WTC11 (cell line): ENCODE results near the gene SLC19A2. TPM values are rescaled to one million over a fixed set of nuclear protein-coding genes. Genes with fewer than 3 reads are reported as not detected.

Experiments
- ATAC-seq: fragments of 200-7000 bp; cut with Tn5 transposase; 2 replicates; pipeline ENCODE4 v1.10.0; 2021; ENCODE audit warnings: mild to moderate bottlenecking, moderate library complexity
- CTCF ChIA-PET: fragments of 300-600 bp; sonication (Branson Sonifier 250); formaldehyde crosslinking; loops from one replicate; lab custom pipeline; 2021; ENCODE audit warnings: antibody characterized with exemption; lab: Charles Lee
- POLR2A ChIA-PET: fragments of 350-600 bp; sonication (Branson Sonifier 250); formaldehyde crosslinking; loops from one replicate; lab custom pipeline; 2021; ENCODE audit warnings: antibody characterized with exemption; lab: Charles Lee
- DNase-seq: peaks from one replicate; pipeline ENCODE4 v3.0.0; 2021; ENCODE audit warnings: low spot score
- H3K27ac Mint-ChIP-seq: 2 replicates; pipeline ENCODE4 v1.8.0; 2021; ENCODE audit warnings: mixed read lengths
- H3K27me3 Mint-ChIP-seq: 2 replicates; pipeline ENCODE4 v1.8.0; 2021; ENCODE audit warnings: low read depth, mild to moderate bottlenecking, moderate library complexity, mixed read lengths
- H3K36me3 Mint-ChIP-seq: 2 replicates; pipeline ENCODE4 v1.8.0; 2021; ENCODE audit warnings: mixed read lengths
- H3K4me1 Mint-ChIP-seq: 2 replicates; pipeline ENCODE4 v1.8.0; 2022; ENCODE audit warnings: mixed read lengths
- H3K4me3 Mint-ChIP-seq: 2 replicates; pipeline ENCODE4 v1.8.0; 2021; ENCODE audit warnings: mild to moderate bottlenecking, moderate library complexity, mixed read lengths
- H3K9me3 Mint-ChIP-seq: 2 replicates; pipeline ENCODE4 v1.8.0; 2021; ENCODE audit warnings: mixed read lengths
- CBFB ChIP-seq: sonication (generic); formaldehyde crosslinking; IDR thresholded peaks from 2 replicates; pipeline ENCODE4 v1.8.1; 2022; ENCODE audit warnings: mild to moderate bottlenecking, low read depth, missing genetic modification reagents
- CREM ChIP-seq: sonication (generic); formaldehyde crosslinking; IDR thresholded peaks from 2 replicates; pipeline ENCODE4 v1.8.1; 2022; ENCODE audit warnings: mild to moderate bottlenecking, missing genetic modification reagents, moderate library complexity
- ELF4 ChIP-seq: sonication (generic); formaldehyde crosslinking; IDR thresholded peaks from 2 replicates; pipeline ENCODE4 v1.8.1; 2022; ENCODE audit warnings: low read depth, mild to moderate bottlenecking, moderate library complexity, missing genetic modification reagents
- FOXP1 ChIP-seq: sonication (generic); formaldehyde crosslinking; IDR thresholded peaks from 2 replicates; pipeline ENCODE4 v1.8.0; 2022; ENCODE audit warnings: missing genetic modification reagents, mild to moderate bottlenecking, moderate library complexity, borderline replicate concordance
- GTF2I ChIP-seq: fragments of 250-450 bp; sonication (Bioruptor Pico); conservative IDR thresholded peaks from 2 replicates; pipeline ENCODE4 v1.4.0; 2021; ENCODE audit warnings: mild to moderate bottlenecking
- KAT7 ChIP-seq: sonication (generic); formaldehyde crosslinking; IDR thresholded peaks from 2 replicates; pipeline ENCODE4 v1.8.1; 2023; ENCODE audit warnings: missing genetic modification reagents, mild to moderate bottlenecking, borderline replicate concordance
- MYBL2 ChIP-seq: sonication (generic); formaldehyde crosslinking; IDR thresholded peaks from 2 replicates; pipeline ENCODE4 v1.8.1; 2023; ENCODE audit warnings: mild to moderate bottlenecking, moderate library complexity, missing genetic modification reagents
- NFYB ChIP-seq: sonication (generic); formaldehyde crosslinking; conservative IDR thresholded peaks from 2 replicates; pipeline ENCODE4 v1.8.0; 2022; ENCODE audit warnings: low read depth, missing genetic modification reagents
- SP1 ChIP-seq: sonication (generic); formaldehyde crosslinking; conservative IDR thresholded peaks from 2 replicates; pipeline ENCODE4 v1.8.1; 2022; ENCODE audit warnings: missing genetic modification reagents
- TCF7 ChIP-seq: sonication (generic); formaldehyde crosslinking; IDR thresholded peaks from 2 replicates; pipeline ENCODE4 v1.8.0; 2022; ENCODE audit warnings: mild to moderate bottlenecking, low read depth, missing genetic modification reagents, moderate library complexity
- TEAD1 ChIP-seq: sonication (generic); formaldehyde crosslinking; IDR thresholded peaks from 2 replicates; pipeline ENCODE4 v1.8.0; 2022; ENCODE audit warnings: mild to moderate bottlenecking, missing genetic modification reagents
- ZBTB21 ChIP-seq: sonication (generic); formaldehyde crosslinking; IDR thresholded peaks from 2 replicates; pipeline ENCODE4 v1.8.1; 2023; ENCODE audit warnings: mild to moderate bottlenecking, missing genetic modification reagents, borderline replicate concordance
- ZNF416 ChIP-seq: fragments of 250-450 bp; sonication (Bioruptor Pico); IDR thresholded peaks from 2 replicates; pipeline ENCODE4 v1.9.0; 2021; ENCODE audit warnings: mild to moderate bottlenecking, inconsistent platforms
- total RNA-seq: library from RNA; stranded (reverse); gene quantifications from 3 replicates; pipeline ENCODE4 v1.2.3, GENCODE V29; 2021
- TF ChIP-seq, protein P1 (sequence below): fragments of 250-450 bp; sonication (Bioruptor Pico); IDR thresholded peaks from 2 replicates; pipeline ENCODE4 v1.9.0; 2021; ENCODE audit warnings: mild to moderate bottlenecking
- TF ChIP-seq, protein P2 (sequence below): sonication (generic); formaldehyde crosslinking; IDR thresholded peaks from 2 replicates; pipeline ENCODE4 v1.8.0; 2022; ENCODE audit warnings: mild to moderate bottlenecking, missing genetic modification reagents
- TF ChIP-seq, protein P3 (sequence below): sonication (generic); formaldehyde crosslinking; IDR thresholded peaks from 2 replicates; pipeline ENCODE4 v1.8.0; 2022; ENCODE audit warnings: mild to moderate bottlenecking, missing genetic modification reagents
- TF ChIP-seq, protein P4 (sequence below): sonication (generic); formaldehyde crosslinking; IDR thresholded peaks from 2 replicates; pipeline ENCODE4 v1.8.1; 2023; ENCODE audit warnings: mild to moderate bottlenecking, missing genetic modification reagents
- TF ChIP-seq, protein P5 (sequence below): fragments of 200-600 bp; IDR thresholded peaks from 2 replicates; pipeline ENCODE4 v1.8.0; 2022; ENCODE audit warnings: antibody characterized with exemption
- TF ChIP-seq, protein P6 (sequence below): fragments of 250-450 bp; sonication (Bioruptor Pico); IDR thresholded peaks from 2 replicates; pipeline ENCODE4 v1.9.0; 2021; ENCODE audit warnings: moderate library complexity, mild to moderate bottlenecking, inconsistent platforms, borderline replicate concordance
- TF ChIP-seq, protein P7 (sequence below): sonication (generic); formaldehyde crosslinking; IDR thresholded peaks from 2 replicates; pipeline ENCODE4 v1.8.1; 2023; ENCODE audit warnings: mild to moderate bottlenecking, missing genetic modification reagents, moderate library complexity
- TF ChIP-seq, protein P8 (sequence below): sonication (generic); formaldehyde crosslinking; conservative IDR thresholded peaks from 2 replicates; pipeline ENCODE4 v1.8.1; 2022; ENCODE audit warnings: mild to moderate bottlenecking, missing genetic modification reagents

Gene SLC19A2
- total RNA-seq, 1 experiment from 2014 or later: 15.8 TPM

DNA sequence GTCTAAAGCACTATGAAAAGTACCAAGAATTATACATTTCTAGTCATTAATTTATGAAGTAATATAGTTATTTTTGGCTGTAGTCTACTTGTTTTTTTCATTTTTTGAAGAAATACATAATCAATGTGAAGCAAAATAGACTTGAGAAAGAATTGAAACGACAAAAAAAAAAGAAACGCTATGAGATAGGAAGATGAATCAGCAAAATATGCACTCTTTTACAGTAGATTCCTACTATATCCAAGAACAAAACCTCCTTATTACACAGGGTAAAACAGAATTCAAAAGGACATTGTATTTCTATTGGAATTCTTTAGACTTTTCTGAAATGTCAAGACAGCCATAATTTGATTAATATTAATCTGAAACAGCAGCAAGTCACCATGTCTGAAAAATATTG lies 32.8 kb downstream of the SLC19A2 start:
- peaks cover 13% of the 10 kb centered on the region for H3K9me3 Mint-ChIP-seq
- H3K4me3 Mint-ChIP-seq: no peak overlapping the region
- H3K4me1 Mint-ChIP-seq: peaks cover 7% of the 10 kb centered on the region
- DNase-seq: no peak
- ATAC-seq: no peak
- H3K27me3 Mint-ChIP-seq: no peaks in the 10 kb centered on the region; the same call in 1 of the 2 replicates
- POLR2A ChIA-PET: no interaction called here
- peaks cover 7% of the 10 kb centered on the region for H3K36me3 Mint-ChIP-seq
- TF ChIP-seq ZBTB21 (CRISPR knock-in tag): no peak
- TF ChIP-seq TCF7 (CRISPR knock-in tag): no peak
- TF ChIP-seq ZNF416 (CRISPR knock-in tag): no peak
- TF ChIP-seq, protein P1, sequence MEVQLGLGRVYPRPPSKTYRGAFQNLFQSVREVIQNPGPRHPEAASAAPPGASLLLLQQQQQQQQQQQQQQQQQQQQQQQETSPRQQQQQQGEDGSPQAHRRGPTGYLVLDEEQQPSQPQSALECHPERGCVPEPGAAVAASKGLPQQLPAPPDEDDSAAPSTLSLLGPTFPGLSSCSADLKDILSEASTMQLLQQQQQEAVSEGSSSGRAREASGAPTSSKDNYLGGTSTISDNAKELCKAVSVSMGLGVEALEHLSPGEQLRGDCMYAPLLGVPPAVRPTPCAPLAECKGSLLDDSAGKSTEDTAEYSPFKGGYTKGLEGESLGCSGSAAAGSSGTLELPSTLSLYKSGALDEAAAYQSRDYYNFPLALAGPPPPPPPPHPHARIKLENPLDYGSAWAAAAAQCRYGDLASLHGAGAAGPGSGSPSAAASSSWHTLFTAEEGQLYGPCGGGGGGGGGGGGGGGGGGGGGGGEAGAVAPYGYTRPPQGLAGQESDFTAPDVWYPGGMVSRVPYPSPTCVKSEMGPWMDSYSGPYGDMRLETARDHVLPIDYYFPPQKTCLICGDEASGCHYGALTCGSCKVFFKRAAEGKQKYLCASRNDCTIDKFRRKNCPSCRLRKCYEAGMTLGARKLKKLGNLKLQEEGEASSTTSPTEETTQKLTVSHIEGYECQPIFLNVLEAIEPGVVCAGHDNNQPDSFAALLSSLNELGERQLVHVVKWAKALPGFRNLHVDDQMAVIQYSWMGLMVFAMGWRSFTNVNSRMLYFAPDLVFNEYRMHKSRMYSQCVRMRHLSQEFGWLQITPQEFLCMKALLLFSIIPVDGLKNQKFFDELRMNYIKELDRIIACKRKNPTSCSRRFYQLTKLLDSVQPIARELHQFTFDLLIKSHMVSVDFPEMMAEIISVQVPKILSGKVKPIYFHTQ: no peak
- TF ChIP-seq KAT7 (CRISPR knock-in tag): no peak
- TF ChIP-seq MYBL2 (CRISPR knock-in tag): no peak
- TF ChIP-seq, protein P2, sequence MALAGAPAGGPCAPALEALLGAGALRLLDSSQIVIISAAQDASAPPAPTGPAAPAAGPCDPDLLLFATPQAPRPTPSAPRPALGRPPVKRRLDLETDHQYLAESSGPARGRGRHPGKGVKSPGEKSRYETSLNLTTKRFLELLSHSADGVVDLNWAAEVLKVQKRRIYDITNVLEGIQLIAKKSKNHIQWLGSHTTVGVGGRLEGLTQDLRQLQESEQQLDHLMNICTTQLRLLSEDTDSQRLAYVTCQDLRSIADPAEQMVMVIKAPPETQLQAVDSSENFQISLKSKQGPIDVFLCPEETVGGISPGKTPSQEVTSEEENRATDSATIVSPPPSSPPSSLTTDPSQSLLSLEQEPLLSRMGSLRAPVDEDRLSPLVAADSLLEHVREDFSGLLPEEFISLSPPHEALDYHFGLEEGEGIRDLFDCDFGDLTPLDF (CRISPR knock-in tag): no peak
- TF ChIP-seq CREM (CRISPR knock-in tag): no peak
- no peak for TF ChIP-seq SP1 (CRISPR knock-in tag)
- TF ChIP-seq NFYB: no peak
- TF ChIP-seq, protein P3, sequence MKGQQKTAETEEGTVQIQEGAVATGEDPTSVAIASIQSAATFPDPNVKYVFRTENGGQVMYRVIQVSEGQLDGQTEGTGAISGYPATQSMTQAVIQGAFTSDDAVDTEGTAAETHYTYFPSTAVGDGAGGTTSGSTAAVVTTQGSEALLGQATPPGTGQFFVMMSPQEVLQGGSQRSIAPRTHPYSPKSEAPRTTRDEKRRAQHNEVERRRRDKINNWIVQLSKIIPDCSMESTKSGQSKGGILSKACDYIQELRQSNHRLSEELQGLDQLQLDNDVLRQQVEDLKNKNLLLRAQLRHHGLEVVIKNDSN: no peak
- TF ChIP-seq, protein P4, sequence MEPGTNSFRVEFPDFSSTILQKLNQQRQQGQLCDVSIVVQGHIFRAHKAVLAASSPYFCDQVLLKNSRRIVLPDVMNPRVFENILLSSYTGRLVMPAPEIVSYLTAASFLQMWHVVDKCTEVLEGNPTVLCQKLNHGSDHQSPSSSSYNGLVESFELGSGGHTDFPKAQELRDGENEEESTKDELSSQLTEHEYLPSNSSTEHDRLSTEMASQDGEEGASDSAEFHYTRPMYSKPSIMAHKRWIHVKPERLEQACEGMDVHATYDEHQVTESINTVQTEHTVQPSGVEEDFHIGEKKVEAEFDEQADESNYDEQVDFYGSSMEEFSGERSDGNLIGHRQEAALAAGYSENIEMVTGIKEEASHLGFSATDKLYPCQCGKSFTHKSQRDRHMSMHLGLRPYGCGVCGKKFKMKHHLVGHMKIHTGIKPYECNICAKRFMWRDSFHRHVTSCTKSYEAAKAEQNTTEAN (CRISPR knock-in tag): no peak
- no peak for TF ChIP-seq TEAD1 (CRISPR knock-in tag)
- TF ChIP-seq, protein P5, sequence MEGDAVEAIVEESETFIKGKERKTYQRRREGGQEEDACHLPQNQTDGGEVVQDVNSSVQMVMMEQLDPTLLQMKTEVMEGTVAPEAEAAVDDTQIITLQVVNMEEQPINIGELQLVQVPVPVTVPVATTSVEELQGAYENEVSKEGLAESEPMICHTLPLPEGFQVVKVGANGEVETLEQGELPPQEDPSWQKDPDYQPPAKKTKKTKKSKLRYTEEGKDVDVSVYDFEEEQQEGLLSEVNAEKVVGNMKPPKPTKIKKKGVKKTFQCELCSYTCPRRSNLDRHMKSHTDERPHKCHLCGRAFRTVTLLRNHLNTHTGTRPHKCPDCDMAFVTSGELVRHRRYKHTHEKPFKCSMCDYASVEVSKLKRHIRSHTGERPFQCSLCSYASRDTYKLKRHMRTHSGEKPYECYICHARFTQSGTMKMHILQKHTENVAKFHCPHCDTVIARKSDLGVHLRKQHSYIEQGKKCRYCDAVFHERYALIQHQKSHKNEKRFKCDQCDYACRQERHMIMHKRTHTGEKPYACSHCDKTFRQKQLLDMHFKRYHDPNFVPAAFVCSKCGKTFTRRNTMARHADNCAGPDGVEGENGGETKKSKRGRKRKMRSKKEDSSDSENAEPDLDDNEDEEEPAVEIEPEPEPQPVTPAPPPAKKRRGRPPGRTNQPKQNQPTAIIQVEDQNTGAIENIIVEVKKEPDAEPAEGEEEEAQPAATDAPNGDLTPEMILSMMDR: no peak
- CTCF ChIA-PET: no interaction called here
- H3K27ac Mint-ChIP-seq: no peak overlapping the region

DNA sequence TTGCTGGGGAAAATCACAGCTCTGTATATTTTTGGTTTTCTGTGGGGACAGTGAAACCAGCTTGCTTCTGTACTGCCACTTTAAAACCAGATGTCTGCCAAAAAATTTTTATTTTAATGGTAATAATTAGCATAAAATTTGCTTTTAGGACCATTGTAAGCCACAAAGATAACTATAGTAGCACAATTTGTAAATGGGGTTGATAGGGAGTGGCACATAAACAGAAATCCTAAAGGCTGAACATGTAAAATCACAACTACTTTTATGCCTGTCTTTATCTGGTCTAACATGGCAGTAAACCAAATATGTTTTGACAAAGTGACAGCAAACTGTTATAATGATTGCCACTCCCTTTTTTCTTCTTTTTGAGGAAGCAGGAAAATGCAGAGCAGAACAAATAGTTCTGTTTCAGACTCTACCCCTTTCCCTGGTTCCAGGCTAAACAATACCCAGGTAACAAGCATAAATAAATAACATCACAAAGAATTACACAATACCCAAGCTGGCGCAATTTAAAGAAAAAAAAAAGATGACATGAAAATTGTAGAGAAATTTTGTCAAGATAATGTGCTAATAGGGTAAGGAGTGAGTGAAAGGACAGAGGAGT lies 34.4 kb downstream of the SLC19A2 start:
- H3K4me3 Mint-ChIP-seq: no peak overlapping the region
- ChIA-PET CTCF (no interaction called here), POLR2A (interaction anchor here (0.6 kb wide), 1 partner anchor 243 kb away, joined by 3 read pairs; no protein-coding TSS in a partner anchor)
- DNase-seq (no peak), ATAC-seq (no peak)
- TF ChIP-seq, protein P6, sequence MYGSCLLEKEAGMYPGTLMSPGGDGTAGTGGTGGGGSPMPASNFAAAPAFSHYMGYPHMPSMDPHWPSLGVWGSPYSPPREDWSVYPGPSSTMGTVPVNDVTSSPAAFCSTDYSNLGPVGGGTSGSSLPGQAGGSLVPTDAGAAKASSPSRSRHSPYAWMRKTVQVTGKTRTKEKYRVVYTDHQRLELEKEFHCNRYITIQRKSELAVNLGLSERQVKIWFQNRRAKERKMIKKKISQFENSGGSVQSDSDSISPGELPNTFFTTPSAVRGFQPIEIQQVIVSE (CRISPR knock-in tag): no peak
- TF ChIP-seq, protein P4 (CRISPR knock-in tag): no peak
- TF ChIP-seq CBFB (CRISPR knock-in tag) (no peak), FOXP1 (CRISPR knock-in tag) (no peak), GTF2I (no peak), ELF4 (no peak), CREM (CRISPR knock-in tag) (no peak)
- TF ChIP-seq, protein P7, sequence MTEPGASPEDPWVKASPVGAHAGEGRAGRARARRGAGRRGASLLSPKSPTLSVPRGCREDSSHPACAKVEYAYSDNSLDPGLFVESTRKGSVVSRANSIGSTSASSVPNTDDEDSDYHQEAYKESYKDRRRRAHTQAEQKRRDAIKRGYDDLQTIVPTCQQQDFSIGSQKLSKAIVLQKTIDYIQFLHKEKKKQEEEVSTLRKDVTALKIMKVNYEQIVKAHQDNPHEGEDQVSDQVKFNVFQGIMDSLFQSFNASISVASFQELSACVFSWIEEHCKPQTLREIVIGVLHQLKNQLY (CRISPR knock-in tag): no peak
- TF ChIP-seq, protein P8, sequence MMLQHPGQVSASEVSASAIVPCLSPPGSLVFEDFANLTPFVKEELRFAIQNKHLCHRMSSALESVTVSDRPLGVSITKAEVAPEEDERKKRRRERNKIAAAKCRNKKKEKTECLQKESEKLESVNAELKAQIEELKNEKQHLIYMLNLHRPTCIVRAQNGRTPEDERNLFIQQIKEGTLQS: no peak
- TF ChIP-seq, protein P2 (CRISPR knock-in tag): no peak
- no peaks in the 10 kb centered on the region for H3K36me3 Mint-ChIP-seq
- H3K27ac Mint-ChIP-seq: no peak overlapping the region
- no peaks in the 10 kb centered on the region; the same call in 1 of the 2 replicates for H3K9me3 Mint-ChIP-seq
- no peaks in the 10 kb centered on the region; the same call in 1 of the 2 replicates for H3K27me3 Mint-ChIP-seq
- peaks cover 7% of the 10 kb centered on the region for H3K4me1 Mint-ChIP-seq
